GM12892 (cell line): ENCODE results near the gene NTRK3.

Source experiments
- DNase-seq: peaks from one replicate; pipeline ENCODE4 v3.0.0; 2011; ENCODE audit not compliant: insufficient read length
- FAIRE-seq: peaks from 2 replicates; lab custom pipeline; 2011; peaks lifted over from hg19 to GRCh38; lab: Jason Lieb, UNC
- POLR2A ChIP-seq: IDR thresholded peaks from 2 replicates; pipeline ENCODE4 v1.6.1; 2011; ENCODE audit warnings: low read depth, low read length, control low read depth
- POLR2AphosphoS5 ChIP-seq: IDR thresholded peaks from 2 replicates; pipeline ENCODE4 v1.6.1; 2011; ENCODE audit warnings: low read depth, low read length, control low read depth
- TAF1 ChIP-seq: IDR thresholded peaks from 2 replicates; pipeline ENCODE4 v1.6.1; 2011; ENCODE audit warnings: low read depth, mild to moderate bottlenecking, control low read depth, low read length, borderline replicate concordance

Gene NTRK3

GRCh38 chr15:88120026-88120425 is 136.5 kb downstream of the NTRK3 start:
- FAIRE-seq (no peak), DNase-seq (no peak)
- TF ChIP-seq POLR2AphosphoS5: no peak
- TF ChIP-seq TAF1: no peak
- TF ChIP-seq POLR2A: no peak

GRCh38 chr15:88118741-88119140 is 137.8 kb downstream of the NTRK3 start:
- DNase-seq (no peak), FAIRE-seq (no peak)
- TF ChIP-seq POLR2A (no peak), TAF1 (no peak), POLR2AphosphoS5 (no peak)

GRCh38 chr15:88118035-88118434 is 138.5 kb downstream of the NTRK3 start:
- DNase-seq: no peak
- no peak for FAIRE-seq
- TF ChIP-seq TAF1 (no peak), POLR2A (no peak), POLR2AphosphoS5 (no peak)

GRCh38 chr15:88115486-88116152 is 140.9 kb downstream of the NTRK3 start:
- DNase-seq: no peak
- no peak for FAIRE-seq
- TF ChIP-seq POLR2AphosphoS5 (no peak), POLR2A (no peak), TAF1 (no peak)

GRCh38 chr15:88113613-88114308 is 142.8 kb downstream of the NTRK3 start:
- TF ChIP-seq POLR2AphosphoS5: no peak

GRCh38 chr15:88108991-88109390 is 147.5 kb downstream of the NTRK3 start:
- TF ChIP-seq POLR2A (no peak), TAF1 (no peak), POLR2AphosphoS5 (no peak)
- no peak for FAIRE-seq
- DNase-seq: no peak

More at GRCh38 chr15:88113613-88114308, 142.8 kb downstream of the NTRK3 start:
- FAIRE-seq (no peak), DNase-seq (no peak)

GRCh38 chr15:88108477-88108876 is 148.1 kb downstream of the NTRK3 start:
- no peak for DNase-seq
- no peak for FAIRE-seq
- TF ChIP-seq POLR2AphosphoS5 (no peak), TAF1 (no peak), POLR2A (no peak)

GRCh38 chr15:88106074-88106473 is 150.5 kb downstream of the NTRK3 start:
- FAIRE-seq (no peak), DNase-seq (no peak)
- no peak for TF ChIP-seq POLR2A
- no peak for TF ChIP-seq TAF1
- no peak for TF ChIP-seq POLR2AphosphoS5

- FAIRE-seq (no peak), DNase-seq (no peak)
- no peak for TF ChIP-seq TAF1
- no peak for TF ChIP-seq POLR2AphosphoS5
- TF ChIP-seq POLR2A: no peak
These were observed 152.2 kb downstream of the NTRK3 start for GRCh38 chr15:88104357-88104756.

GRCh38 chr15:88100181-88100580 is 156.4 kb downstream of the NTRK3 start:
- no peak for TF ChIP-seq POLR2A
- TF ChIP-seq POLR2AphosphoS5: no peak
- TF ChIP-seq TAF1: no peak
- DNase-seq (no peak), FAIRE-seq (no peak)

GRCh38 chr15:88098361-88098760 is 158.2 kb downstream of the NTRK3 start:
- no peak for FAIRE-seq

GRCh38 chr15:88091444-88092016 is 165.0 kb downstream of the NTRK3 start:
- TF ChIP-seq POLR2AphosphoS5: no peak
- TF ChIP-seq TAF1: no peak
- no peak for TF ChIP-seq POLR2A
- DNase-seq: no peak
- FAIRE-seq: no peak

More at GRCh38 chr15:88098361-88098760, 158.2 kb downstream of the NTRK3 start:
- no peak for TF ChIP-seq POLR2AphosphoS5
- no peak for TF ChIP-seq POLR2A
- TF ChIP-seq TAF1: no peak
- DNase-seq: no peak
